Adipose tissue (tissue), 3 donors: ENCODE measurements around the gene ARHGAP32. TPM values are rescaled to one million over a fixed set of nuclear protein-coding genes. Genes with fewer than 3 reads are reported as not detected.
"Not testable (repeated sequence)": the region's sequence is repeated elsewhere in the genome, so short reads cannot be mapped to it uniquely, and the experiment has no call there.

ENCODE experiments used
- H3K27ac ChIP-seq: one replicate; pipeline ENCODE4 v1.5.1; 2013; ENCODE audit warnings: low read depth, low read length
- WGBS, 3 donors: extraction: QIAGEN DNeasy Blood & Tissue Kit; methylation state at CpG; one replicate each; pipeline ENCODE4 v1.1.7; 2013; 5-methylcytosine and 5-hydroxymethylcytosine counted together
- polyA plus RNA-seq, 3 donors: library from polyadenylated mRNA; stranded (reverse); fragments of 200-250 nt; gene quantifications; one replicate each; pipeline ENCODE4 v1.2.3, GENCODE V29; 2013
- donor health status: healthy with polysubstance abuse.
- donor health status: Bipolar disorder and iron deficiency.
- donor health status: healthy.

The ARHGAP32 gene
- polyA plus RNA-seq, 3 donors, result 4.5 to 5.4 (median 4.9) TPM

GRCh38 chr11:129209891-129210830 lies 18.0 kb upstream of the ARHGAP32 start:
- no peak overlapping the region for H3K27ac ChIP-seq
- 35 to 80% (median 75%) methylated on average over 7 of the region's 7 CpGs for WGBS, 3 donors

GRCh38 chr11:129208863-129209262 lies 16.7 kb upstream of the ARHGAP32 start:
- H3K27ac ChIP-seq, result no peak overlapping the region
- WGBS, 3 donors, result 63 to 71% (median 65%) methylated on average over 1 of the region's 1 CpG

- 76 to 90% (median 86%) methylated on average over 4 of the region's 4 CpGs for whole genome bisulfite sequencing, 3 donors
- H3K27ac ChIP-seq, result no peak overlapping the region
Measured at GRCh38 chr11:129204150-129204838, 12.2 kb upstream of the ARHGAP32 start.

DNA sequence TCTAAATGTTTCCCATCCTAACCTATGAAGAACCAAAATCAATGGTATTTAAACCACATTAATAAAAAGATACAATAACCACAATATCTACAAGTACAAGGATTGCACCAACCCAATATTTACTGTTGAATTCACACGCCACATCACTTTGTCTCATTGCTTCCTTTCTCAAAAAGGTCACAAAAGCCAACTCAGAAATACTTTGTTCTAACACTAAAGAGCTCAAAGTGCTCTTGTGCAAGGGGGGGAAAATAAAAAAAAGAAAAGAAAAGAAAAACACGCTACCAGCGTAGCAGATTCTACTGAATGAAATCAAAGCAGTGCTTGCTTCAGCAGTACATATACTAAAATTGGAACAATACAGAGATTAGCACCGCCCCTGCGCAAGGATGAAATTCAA lies 10.5 kb upstream of the ARHGAP32 start:
- 77 to 95% (median 81%) methylated on average over 5 of the region's 5 CpGs for WGBS, 3 donors
- no peak overlapping the region for H3K27ac ChIP-seq

DNA sequence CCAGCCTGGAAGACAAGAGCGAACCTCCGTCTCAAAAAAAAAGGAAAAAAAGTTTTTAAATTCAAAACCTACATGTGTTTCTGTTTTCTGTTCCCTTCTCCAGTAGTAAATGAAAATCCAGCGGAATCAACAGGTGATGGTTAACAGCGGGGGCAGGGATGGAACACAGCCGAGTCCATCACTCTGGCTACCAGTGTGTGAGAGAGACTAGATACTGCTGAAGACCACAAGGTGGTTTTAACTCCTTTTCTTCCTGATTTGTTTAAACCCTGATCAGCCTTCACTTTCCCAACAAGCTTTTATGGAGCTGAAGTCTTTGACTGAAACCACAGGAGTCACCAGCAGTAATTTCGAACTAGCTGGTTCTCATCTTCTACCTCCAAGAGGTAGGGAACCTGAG lies 3.6 kb upstream of the ARHGAP32 start:
- H3K27ac ChIP-seq, result no peak overlapping the region
- 93 to 94% (median 93%) methylated on average over 6 of the region's 6 CpGs for WGBS, 3 donors

DNA sequence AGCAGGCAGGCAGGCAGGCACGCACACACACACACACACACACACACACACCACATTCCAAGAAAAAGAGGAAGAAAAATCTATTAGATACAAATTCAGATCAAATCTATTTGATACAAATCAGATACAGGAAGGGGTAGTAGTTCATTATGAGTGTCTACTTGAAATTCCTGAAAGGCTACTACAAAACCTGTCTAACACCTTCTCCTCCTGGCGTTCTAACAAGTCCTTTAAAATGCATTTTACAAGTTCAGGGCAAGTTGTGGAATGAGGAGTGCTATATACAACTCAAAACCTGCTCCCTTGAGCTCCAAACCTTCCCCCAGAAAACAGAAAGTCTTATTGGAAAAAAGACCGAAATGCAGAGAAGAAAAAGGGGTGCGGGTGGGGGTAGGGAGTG lies 476 bp downstream of the ARHGAP32 start:
- no peak overlapping the region for H3K27ac ChIP-seq
- 54 to 80% (median 72%) methylated on average over 4 of the region's 4 CpGs for WGBS, 3 donors

- H3K27ac ChIP-seq, result no peak overlapping the region
- WGBS, 3 donors, result 50 to 73% (median 55%) methylated on average over 4 of the region's 4 CpGs
Measured at GRCh38 chr11:129190087-129190486, 2.0 kb downstream of the ARHGAP32 start.

- 83 to 96% (median 94%) methylated on average over 1 of the region's 1 CpG for WGBS, 3 donors
- no peak overlapping the region for H3K27ac ChIP-seq
Measured at GRCh38 chr11:129189646-129190045, 2.5 kb downstream of the ARHGAP32 start.

DNA sequence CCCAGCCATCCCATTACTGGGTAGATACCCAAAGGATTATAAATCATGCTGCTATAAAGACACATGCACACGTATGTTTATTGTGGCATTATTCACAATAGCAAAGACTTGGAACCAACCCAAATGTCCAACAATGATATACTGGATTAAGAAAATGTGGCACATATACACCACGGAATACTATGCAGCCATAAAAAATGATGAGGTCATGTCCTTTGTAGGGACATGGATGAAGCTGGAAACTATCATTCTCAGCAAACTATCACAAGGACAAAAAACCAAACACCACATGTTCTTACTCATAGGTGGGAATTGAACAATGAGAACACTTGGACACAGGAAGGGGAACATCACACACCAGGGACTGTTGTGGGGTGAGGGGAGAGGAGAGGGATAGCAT lies 7.0 kb downstream of the ARHGAP32 start:
- 86 to 91% (median 90%) methylated on average over 2 of the region's 2 CpGs for WGBS, 3 donors
- H3K27ac ChIP-seq, result not testable (repeated sequence)

GRCh38 chr11:129184581-129184980 lies 7.5 kb downstream of the ARHGAP32 start:
- 88 to 96% (median 92%) methylated on average over 2 of the region's 2 CpGs for WGBS, 3 donors
- no peak overlapping the region for H3K27ac ChIP-seq

GRCh38 chr11:129167315-129167714 lies 24.8 kb downstream of the ARHGAP32 start:
- 78 to 88% (median 86%) methylated on average over 1 of the region's 1 CpG for WGBS, 3 donors
- H3K27ac ChIP-seq, result no peak overlapping the region

- WGBS, 3 donors, result 88 to 93% (median 89%) methylated on average over 3 of the region's 3 CpGs
- no peak overlapping the region for H3K27ac ChIP-seq
Measured at GRCh38 chr11:129163714-129164164, 28.4 kb downstream of the ARHGAP32 start.

- 94 to 95% (median 95%) methylated on average over 3 of the region's 3 CpGs for WGBS, 3 donors
Measured at GRCh38 chr11:129157080-129157479, 35.0 kb downstream of the ARHGAP32 start.

DNA sequence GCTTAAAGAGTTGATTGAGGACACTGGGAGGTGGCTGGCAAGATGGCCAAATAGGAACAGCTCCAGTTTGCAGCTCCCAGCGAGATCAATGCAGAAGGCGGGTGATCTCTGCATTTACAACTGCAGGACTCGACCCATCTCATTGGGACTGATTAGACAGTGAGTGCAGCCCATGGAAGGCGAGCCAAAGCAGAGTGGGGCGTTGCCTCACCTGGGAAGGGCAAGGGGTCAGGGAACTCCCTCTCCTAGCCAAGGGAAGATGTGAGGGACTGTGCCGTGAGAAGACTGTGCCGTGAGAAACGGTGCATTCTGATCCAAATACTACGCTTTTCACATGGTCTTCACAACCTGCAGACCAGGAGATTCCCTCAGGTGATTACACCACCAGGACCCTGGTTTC lies 36.4 kb downstream of the ARHGAP32 start:
- 93 to 97% (median 96%) methylated on average over 9 of the region's 9 CpGs for WGBS, 3 donors

More at GRCh38 chr11:129157080-129157479, 35.0 kb downstream of the ARHGAP32 start:
- not testable (repeated sequence) for H3K27ac ChIP-seq

DNA sequence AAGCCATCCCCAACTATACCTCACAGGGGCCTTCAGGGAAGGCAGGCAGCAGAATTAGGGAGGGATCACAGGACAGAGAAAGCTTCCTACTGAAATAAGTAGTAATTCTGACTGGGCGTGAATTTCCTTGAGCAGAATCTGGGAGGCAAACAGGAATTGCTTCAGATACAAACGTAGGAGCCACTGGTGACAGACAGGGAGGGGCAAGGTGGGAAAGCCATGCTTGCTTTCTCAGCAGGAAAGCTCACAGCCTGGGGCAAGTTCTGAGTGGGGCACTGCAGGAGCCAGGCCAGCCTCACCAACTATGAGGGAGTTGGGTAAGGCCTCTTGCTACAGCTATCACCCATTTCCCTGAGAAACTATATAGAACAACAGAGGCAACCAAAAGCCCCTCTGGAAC lies 43.6 kb downstream of the ARHGAP32 start:
- no peak overlapping the region for H3K27ac ChIP-seq
- 90 to 92% (median 91%) methylated on average over 2 of the region's 2 CpGs for WGBS, 3 donors

More for the DNA sequence above, 36.4 kb downstream of the ARHGAP32 start:
- H3K27ac ChIP-seq, result no peak overlapping the region

DNA sequence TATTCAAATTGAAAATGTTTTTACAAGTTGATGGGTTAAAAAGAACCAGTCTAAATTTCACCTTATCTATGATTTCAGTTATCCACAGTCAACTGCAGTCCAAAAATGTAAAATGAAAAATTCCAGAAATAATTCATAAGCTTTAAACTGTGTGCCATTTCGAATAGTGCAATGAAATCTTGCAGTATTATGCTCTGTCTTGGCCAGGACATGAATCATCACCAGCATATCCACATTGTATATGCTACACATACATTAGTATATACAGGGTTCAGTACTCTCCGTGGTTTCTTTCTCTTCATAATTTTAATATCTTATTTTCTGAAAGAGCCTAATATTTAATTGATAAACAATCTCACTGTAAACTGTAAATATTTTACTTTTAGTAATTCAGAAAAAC lies 45.9 kb downstream of the ARHGAP32 start:
- no peak overlapping the region for H3K27ac ChIP-seq
- 79 to 93% (median 87%) methylated on average over 2 of the region's 2 CpGs for whole genome bisulfite sequencing, 3 donors

DNA sequence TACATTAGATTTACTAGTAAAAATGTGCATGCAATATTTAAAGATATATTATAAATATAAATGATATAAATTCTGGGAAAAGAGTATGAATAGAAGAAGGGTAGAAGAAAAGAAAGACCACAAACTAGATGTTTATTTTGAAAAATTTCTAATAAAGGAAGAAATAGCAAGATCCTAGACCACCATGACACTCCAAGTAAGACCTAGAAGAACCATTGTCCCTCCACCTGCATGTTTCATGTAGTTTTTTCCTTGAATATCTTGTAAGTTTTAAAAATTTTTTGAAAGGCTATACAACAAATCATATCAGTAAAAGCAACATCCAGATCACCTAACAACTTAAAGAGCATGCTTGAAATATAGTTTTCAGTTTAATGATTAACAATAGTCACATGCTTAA lies 46.8 kb downstream of the ARHGAP32 start:
- H3K27ac ChIP-seq, result no peak overlapping the region

- 88 to 99% (median 93%) methylated on average over 2 of the region's 2 CpGs for whole genome bisulfite sequencing, 3 donors
- H3K27ac ChIP-seq, result no peak overlapping the region
Measured at GRCh38 chr11:129144256-129144655, 47.9 kb downstream of the ARHGAP32 start.

DNA sequence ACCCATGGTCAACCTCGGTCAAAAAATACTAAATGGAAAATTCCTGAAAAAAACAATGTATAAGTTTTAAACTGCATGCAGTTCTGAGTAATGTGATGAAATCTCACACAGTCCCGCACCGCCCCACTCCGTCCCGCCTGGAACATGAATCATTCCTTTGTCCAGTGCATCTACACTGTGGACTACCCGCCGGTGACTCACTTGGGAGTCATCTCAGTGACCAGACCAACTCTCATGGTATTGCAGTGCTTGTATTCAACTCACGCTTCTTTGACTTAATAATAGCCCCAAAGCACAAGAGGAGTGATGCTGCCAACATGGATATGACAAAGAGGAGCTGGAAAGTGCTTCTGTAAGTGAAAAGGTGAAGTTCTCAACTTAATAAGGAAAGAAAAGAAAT lies 48.8 kb downstream of the ARHGAP32 start:
- H3K27ac ChIP-seq, result no peak overlapping the region

More for the DNA sequence above, 48.8 kb downstream of the ARHGAP32 start:
- WGBS, 3 donors, result 54 to 78% (median 64%) methylated on average over 8 of the region's 8 CpGs
